Activated CD4-positive, alpha-beta T cell treated with anti-CD3 and anti-CD28 coated beads for 4 hours (primary cell): ENCODE data around the gene ZNF709.
"Not testable (repeated sequence)": the region's sequence is repeated elsewhere in the genome, so short reads cannot be mapped to it uniquely, and the experiment has no call there.

Experiments used
- DNase-seq, 2 donors: peaks; one replicate each; pipeline ENCODE4 v3.0.0-alpha.2; 2020

The ZNF709 gene

GRCh38 chr19:12484371-12485051 is at the start of gene ZNF709:
TSS of gene ZNF709 (minus strand) at chr19:12484816. CDS start at chr19:12484657, 159 bp downstream.
- DNase-seq, result peak; percentile 85 to 92

DNA sequence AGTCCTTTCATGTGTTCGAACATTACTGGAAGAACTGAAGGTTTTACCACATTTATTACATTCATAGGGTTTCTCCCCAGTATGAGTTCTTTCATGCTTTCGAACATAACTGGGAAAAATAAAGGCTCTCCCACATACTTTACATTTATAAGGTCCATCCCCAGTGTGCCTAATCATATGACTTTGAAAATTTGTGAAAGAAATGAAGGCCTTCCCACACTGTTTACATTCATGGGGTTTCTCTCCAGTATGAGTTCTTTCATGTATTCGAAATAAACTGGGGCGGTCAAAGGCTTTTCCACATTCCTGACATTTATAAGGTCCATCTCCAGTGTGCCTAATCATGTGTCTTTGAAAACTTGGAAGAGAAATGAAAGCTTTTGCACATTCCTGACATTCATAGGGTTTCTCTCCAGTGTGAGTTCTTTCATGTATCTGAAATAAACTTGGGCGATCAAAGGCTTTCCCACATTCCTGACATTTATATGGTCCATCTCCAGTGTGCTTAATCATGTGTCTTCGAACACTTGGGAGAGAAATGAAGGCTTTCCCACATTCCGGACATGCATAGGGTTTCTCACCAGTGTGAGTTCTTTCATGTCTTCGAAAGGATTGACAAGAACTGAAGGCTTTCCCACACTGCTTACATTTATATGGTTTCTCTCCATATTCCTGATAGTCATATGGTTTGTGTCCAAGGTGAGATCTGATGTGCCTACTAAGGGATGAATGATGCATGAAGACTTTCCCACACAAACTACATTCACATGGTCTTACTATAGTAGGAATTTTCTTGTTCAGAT is 42.6 kb upstream of the ZNF709 start:
- DNase-seq, result no peak

DNA sequence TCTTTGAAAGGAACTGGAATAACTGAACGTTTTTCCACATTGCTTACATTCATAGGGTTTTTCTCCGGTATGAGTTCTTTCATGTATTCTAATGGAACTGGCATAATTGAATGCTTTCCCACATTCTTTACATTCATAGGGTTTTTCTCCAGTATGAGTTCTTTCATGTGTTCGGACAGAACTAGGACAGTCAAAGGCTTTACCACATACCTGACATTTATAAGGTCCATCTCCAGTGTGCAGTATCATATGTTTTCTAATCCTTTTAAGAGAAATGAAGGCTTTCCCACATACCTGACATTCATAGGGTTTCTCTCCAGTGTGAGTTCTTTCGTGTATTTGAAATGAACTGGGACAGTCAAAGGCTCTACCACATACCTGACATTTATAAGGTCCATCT is 41.9 kb upstream of the ZNF709 start:
- DNase-seq, result no peak

DNA sequence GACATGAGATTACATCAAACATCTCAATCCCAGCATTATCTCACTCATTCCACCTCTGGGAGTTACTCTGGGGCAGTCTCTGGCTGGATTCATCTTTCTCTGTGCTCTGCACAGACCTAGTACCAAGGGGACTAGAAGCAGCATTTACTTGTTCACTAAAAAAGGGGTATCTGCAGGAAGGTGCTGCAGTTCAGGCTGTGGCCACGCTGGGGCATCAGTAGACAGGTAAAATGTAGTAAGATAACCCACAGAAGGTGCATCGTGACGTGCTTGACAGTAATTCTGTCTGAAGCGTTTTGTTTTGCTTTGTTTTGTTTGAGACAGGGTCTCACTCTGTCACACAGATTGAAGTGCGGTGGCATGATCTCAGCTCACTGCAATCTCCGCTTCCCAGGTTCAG is 37.4 kb upstream of the ZNF709 start:
- no peak for DNase-seq

- DNase-seq, result no peak
Measured at GRCh38 chr19:12513531-12514061, 29.0 kb upstream of the ZNF709 start.

- DNase-seq, result no peak
Measured at GRCh38 chr19:12497032-12497431, 12.4 kb upstream of the ZNF709 start.

- no peak for DNase-seq
Measured at GRCh38 chr19:12496480-12496879, 11.9 kb upstream of the ZNF709 start.

DNA sequence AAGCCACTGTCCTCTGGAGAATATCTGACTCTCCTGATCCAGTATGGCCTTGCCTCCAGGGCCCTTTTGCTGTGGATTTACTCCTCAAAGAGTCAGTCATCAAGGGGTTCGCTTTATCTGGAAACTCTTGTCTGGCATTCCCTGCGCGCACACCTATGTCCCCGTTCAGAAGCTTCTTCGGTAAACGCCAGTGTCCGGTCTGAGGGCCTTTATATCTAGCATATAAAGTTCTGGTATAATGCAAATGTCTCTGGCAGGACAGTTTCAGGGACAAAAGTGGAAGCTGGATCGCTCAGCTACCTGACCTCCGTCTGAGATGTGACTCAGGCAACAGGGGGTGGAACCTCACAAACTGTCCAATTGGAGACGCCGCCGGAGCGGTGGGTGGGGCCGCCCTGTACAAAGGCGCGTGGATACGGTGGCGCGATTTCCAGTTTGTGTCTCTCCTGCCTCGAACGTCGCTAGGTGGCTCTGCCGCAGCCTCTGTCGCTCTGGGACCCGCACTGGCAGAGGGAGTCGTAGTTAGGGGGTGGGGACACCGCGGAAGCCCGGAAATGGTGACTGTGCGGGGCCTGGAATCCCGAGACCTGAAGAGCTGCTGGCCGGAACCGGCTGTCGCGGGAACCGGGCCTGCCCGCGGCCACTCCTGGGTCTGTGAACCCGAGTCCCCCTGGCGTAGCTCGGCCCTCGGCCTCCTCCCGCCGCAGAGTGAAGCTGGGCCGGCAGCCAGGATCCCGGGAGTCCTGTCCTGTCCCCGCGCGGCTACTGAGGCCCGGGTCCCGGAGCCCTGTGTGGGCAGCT is 10.6 kb upstream of the ZNF709 start:
- DNase-seq, result peak; percentile 93 to 94

DNA sequence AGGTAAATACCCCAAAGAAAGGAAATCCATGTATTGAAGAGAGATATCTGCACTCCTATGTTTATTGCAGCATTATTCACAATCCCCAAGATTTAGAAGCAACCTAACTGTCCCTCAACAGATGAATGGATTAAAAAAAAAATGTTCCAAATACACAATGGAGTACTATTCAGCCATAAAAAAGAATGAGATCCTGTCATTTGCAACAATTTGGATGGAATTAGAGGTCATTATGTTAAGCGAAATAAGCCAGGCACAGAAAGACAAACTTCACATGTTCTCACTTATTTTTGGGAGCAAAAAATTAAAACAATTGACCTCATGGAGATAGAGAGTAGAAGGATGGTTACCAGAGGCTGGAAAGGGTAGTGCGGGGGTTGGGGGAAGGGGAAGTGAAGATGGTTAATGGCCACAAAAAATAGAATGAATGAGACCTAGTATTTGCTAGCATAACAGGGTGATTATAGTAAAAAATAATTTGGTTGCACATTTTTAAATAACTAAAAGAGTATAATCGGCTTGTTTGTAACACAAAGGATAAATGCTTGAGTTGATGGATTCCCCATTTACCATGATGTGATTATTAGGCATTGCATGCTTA is 9.7 kb upstream of the ZNF709 start:
- DNase-seq, result no peak

GRCh38 chr19:12486265-12486783 is 1.7 kb upstream of the ZNF709 start:
- DNase-seq, result not testable (repeated sequence)

DNA sequence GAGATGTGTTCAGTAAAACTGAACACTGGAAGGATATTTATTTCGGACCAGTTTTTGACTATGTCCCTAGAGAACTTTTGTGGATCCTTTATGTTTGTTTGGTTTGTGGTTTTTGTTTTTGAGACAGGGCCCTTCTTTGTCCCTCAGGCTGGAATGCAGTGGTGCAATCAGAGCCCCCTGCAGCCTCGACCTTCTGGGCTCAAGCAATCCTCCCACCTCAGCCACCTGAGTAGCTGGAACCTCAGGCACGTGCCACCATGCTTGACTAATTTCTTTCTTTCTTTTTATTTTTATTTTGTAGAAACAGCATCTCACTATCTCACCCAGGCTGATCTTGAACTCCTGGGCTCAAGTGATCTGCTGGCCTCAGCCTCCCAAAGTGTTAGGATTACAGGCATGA is 955 bp upstream of the ZNF709 start:
- no peak for DNase-seq

DNA sequence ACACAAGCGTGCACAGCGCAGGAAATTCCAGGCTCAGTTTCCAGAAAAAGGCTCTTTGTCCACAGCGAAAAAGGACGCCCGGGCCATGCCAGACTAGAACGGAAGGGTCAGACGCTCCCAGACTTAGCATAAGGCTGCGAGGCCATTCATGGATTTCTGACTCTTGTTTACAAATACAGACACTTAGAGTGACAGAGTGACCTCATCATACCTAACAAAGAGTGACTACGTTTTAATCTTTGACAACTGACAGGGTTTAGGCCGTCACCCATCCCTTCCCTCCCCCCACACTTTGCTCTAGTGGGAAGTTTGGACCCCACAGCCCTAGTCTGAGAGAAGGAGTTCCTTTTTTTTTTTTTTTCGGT is 418 bp upstream of the ZNF709 start:
- DNase-seq, result no peak

DNA sequence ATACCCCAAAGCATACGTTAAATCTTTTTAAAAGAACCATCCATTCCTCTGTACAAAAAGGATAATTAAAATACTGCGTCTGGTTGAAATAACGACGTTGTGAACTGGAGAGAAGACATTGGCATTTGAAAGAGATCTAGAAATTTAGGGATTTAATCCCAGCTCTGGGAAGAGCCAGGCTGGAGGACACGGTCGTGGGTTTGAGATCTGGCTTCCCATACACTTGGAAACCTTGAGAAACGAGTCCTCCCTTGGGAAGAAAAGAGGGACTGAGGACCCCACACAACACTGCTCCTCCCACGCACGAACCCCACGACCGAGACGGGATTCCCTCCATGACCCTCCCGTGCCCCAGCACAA is 625 bp downstream of the ZNF709 start:
- DNase-seq, result no peak

DNA sequence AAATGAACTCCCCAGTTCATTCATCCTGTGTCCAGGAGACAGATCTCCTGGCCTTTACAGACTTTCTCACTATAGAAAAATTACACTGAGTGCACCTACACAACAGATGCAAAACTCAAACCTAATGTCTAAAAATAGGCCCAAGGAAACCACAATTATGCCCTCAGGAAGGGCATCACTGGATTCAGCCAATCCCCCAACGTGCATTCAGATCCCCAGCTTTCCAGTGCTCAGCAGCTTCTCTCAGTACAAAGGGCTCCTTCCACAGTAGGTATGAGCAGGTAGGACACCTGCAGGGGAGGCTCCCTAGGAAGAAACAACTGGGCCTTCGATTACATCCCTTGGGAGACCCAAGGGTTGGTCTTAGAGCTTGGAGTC is 2.1 kb downstream of the ZNF709 start:
- DNase-seq, result no peak

GRCh38 chr19:12481781-12482508 is 2.7 kb downstream of the ZNF709 start:
- no peak for DNase-seq

- DNase-seq, result no peak
Measured at GRCh38 chr19:12478234-12478941, 6.2 kb downstream of the ZNF709 start.

GRCh38 chr19:12467651-12468050 is 17.0 kb downstream of the ZNF709 start:
- DNase-seq, result not testable (repeated sequence)

GRCh38 chr19:12465211-12465610 is 19.4 kb downstream of the ZNF709 start:
- DNase-seq, result no peak

DNA sequence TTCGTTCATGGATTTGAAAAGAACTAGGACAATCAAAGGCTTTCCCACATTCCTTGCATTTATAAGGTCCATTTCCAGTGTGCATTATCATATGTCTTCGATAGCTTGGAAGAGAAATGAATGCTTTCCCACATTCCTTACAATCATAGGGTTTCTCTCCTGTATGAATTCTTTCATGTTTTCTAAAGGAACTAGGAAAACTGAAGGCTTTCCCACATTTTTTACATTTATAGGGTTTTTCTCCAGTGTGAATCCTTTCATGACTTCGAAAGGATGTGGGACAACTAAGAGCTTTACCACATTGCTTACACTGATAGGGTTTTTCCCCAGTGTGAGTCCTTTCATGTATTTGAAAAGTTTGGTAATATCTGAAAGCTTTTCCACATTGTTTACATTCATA is 19.8 kb downstream of the ZNF709 start:
- no peak for DNase-seq

DNA sequence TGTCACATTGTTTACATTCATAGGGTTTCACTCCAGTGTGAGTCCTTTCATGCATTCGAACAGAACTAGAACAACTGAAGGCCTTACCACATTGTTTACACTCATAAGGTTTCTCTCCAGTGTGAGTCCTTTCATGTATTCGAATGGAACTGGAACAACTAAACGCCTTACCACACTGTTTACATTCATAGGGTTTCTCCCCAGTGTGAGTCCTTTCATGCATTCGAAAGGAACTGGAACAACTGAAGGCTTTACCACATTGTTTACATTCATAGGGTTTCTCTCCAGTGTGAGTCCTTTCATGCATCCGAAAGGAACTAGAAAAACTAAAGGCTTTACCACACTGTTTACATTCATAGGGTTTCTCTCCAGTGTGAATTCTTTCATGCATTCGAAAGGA is 20.5 kb downstream of the ZNF709 start:
- not testable (repeated sequence) for DNase-seq

DNA sequence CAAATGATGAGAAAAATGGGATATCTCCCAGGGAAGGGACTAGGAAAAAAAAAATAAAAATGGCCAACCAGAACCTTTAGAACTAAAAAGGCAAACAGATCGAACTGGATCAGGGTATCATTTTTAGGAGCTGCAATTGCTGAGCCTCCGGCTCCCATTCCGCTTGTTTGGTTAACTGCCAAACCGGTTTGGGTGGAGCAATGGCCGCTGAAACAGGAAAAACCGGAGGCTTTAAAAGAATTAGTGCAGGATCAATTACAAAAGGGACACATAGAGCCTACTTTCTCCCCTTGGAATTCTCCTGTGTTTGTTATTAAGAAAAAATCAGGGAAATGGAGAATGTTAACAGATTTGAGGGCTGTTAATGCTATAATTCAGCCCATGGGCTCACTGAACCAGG is 31.1 kb downstream of the ZNF709 start:
- no peak for DNase-seq
